Stimulated activated CD4-positive, alpha-beta T cell treated with anti-CD3 and anti-CD28 coated beads, Interleukin-12 subunit alpha, Interleukin-12 subunit beta, amount 100 ng/mL, for 48 hours (primary cell): Measurements from ENCODE around the gene SHISA9.

ENCODE experiments used
- DNase-seq, 3 donors: peaks; one replicate each; pipeline ENCODE4 v3.0.0-alpha.2; 2020; ENCODE audit warnings: low read depth in 2 of 3, low spot score in 1 of 3

SHISA9 gene

GRCh38 chr16:13067648-13068047 lies 166.2 kb downstream of the SHISA9 start:
- DNase-seq = no peak

GRCh38 chr16:13068912-13069583 lies 167.7 kb downstream of the SHISA9 start:
- DNase-seq = no peak

- no peak for DNase-seq
Measured at GRCh38 chr16:13070268-13070667, 168.9 kb downstream of the SHISA9 start.

GRCh38 chr16:13076878-13077277 lies 175.5 kb downstream of the SHISA9 start:
- DNase-seq = no peak

- DNase-seq = no peak
Measured at GRCh38 chr16:13077816-13078215, 176.4 kb downstream of the SHISA9 start.

- DNase-seq = no peak
Measured at GRCh38 chr16:13080531-13080930, 179.1 kb downstream of the SHISA9 start.

GRCh38 chr16:13081825-13082331 lies 180.5 kb downstream of the SHISA9 start:
- no peak for DNase-seq

- DNase-seq = no peak
Measured at GRCh38 chr16:13083681-13084080, 182.3 kb downstream of the SHISA9 start.

- no peak for DNase-seq
Measured at GRCh38 chr16:13084331-13084730, 182.9 kb downstream of the SHISA9 start.

- no peak for DNase-seq
Measured at GRCh38 chr16:13093661-13094060, 192.3 kb downstream of the SHISA9 start.

- DNase-seq = no peak
Measured at GRCh38 chr16:13095061-13095460, 193.7 kb downstream of the SHISA9 start.

GRCh38 chr16:13098536-13098935 lies 197.1 kb downstream of the SHISA9 start:
- DNase-seq = no peak

- no peak for DNase-seq
Measured at GRCh38 chr16:13099822-13100221, 198.4 kb downstream of the SHISA9 start.

- no peak for DNase-seq
Measured at GRCh38 chr16:13100970-13101369, 199.6 kb downstream of the SHISA9 start.

- no peak for DNase-seq
Measured at GRCh38 chr16:13101828-13102227, 200.4 kb downstream of the SHISA9 start.

GRCh38 chr16:13102401-13102800 lies 201.0 kb downstream of the SHISA9 start:
- no peak for DNase-seq

- DNase-seq = no peak
Measured at GRCh38 chr16:13103831-13104530, 202.6 kb downstream of the SHISA9 start.

GRCh38 chr16:13104772-13105171 lies 203.4 kb downstream of the SHISA9 start:
- no peak for DNase-seq

- DNase-seq = no peak
Measured at GRCh38 chr16:13105427-13105826, 204.0 kb downstream of the SHISA9 start.

GRCh38 chr16:13106464-13106863 lies 205.1 kb downstream of the SHISA9 start:
- DNase-seq = no peak

GRCh38 chr16:13108126-13108525 lies 206.7 kb downstream of the SHISA9 start:
- no peak for DNase-seq

GRCh38 chr16:13109171-13109570 lies 207.8 kb downstream of the SHISA9 start:
- DNase-seq = no peak
